HG02970 (cell line): ENCODE data around the gene MRPS31.
"Not testable (repeated sequence)": the region's sequence is repeated elsewhere in the genome, so short reads cannot be mapped to it uniquely, and the experiment has no call there.

Experiments
- ATAC-seq: cut with Tn5 transposase; IDR thresholded peaks from one replicate; pipeline ENCODE4 v1.9.1; 2021; ENCODE audit warnings: mild to moderate bottlenecking, moderate library complexity, moderate number of reproducible peaks; ENCODE audit not compliant: unreplicated experiment, low FRiP score

Gene MRPS31

GRCh38 chr13:40764587-40765403 lies 6.2 kb downstream of the MRPS31 start:
- ATAC-seq: no peak

GRCh38 chr13:40762849-40763248 lies 8.1 kb downstream of the MRPS31 start:
- no peak for ATAC-seq

GRCh38 chr13:40758811-40759210 lies 12.2 kb downstream of the MRPS31 start:
- ATAC-seq: no peak

GRCh38 chr13:40756042-40756441 lies 14.9 kb downstream of the MRPS31 start:
- ATAC-seq: no peak

- ATAC-seq: no peak
These were observed 15.8 kb downstream of the MRPS31 start for GRCh38 chr13:40755082-40755700.

- no peak for ATAC-seq
These were observed 21.7 kb downstream of the MRPS31 start for GRCh38 chr13:40749327-40749726.

- not testable (repeated sequence) for ATAC-seq
These were observed 35.8 kb downstream of the MRPS31 start for GRCh38 chr13:40735232-40735548.

- not testable (repeated sequence) for ATAC-seq
These were observed 36.3 kb downstream of the MRPS31 start for GRCh38 chr13:40734536-40735231.

- ATAC-seq: no peak
These were observed 38.3 kb downstream of the MRPS31 start for GRCh38 chr13:40732658-40733057.

- no peak for ATAC-seq
These were observed 42.4 kb downstream of the MRPS31 start for GRCh38 chr13:40728595-40728994.

GRCh38 chr13:40714433-40714832 lies 56.6 kb downstream of the MRPS31 start:
- ATAC-seq: not testable (repeated sequence)

- ATAC-seq: no peak
These were observed 64.6 kb downstream of the MRPS31 start for GRCh38 chr13:40706439-40706838.

GRCh38 chr13:40697711-40698110 lies 73.3 kb downstream of the MRPS31 start:
- no peak for ATAC-seq

- ATAC-seq: no peak
These were observed 76.6 kb downstream of the MRPS31 start for GRCh38 chr13:40694426-40694825.

GRCh38 chr13:40692946-40693345 lies 78.0 kb downstream of the MRPS31 start:
- no peak for ATAC-seq

- ATAC-seq: no peak
These were observed 82.2 kb downstream of the MRPS31 start for GRCh38 chr13:40688781-40689180.

GRCh38 chr13:40682449-40683240 lies 88.3 kb downstream of the MRPS31 start:
- ATAC-seq: no peak

GRCh38 chr13:40681341-40682146 lies 89.4 kb downstream of the MRPS31 start:
- ATAC-seq: no peak

GRCh38 chr13:40680659-40681323 lies 90.2 kb downstream of the MRPS31 start:
- ATAC-seq: no peak
